DND-41 (cell line): ENCODE measurements around the gene MMP24.

Source experiments
- EZH2 ChIP-seq: IDR thresholded peaks from 3 replicates; pipeline ENCODE4 v1.6.1; 2012; ENCODE audit warnings: borderline replicate concordance, low read depth, mild to moderate bottlenecking, moderate library complexity, low read length, inconsistent platforms; ENCODE audit not compliant: severe bottlenecking
- TF ChIP-seq, protein P1 (sequence below): IDR thresholded peaks from 2 replicates; pipeline ENCODE4 v1.5.1; 2012; ENCODE audit warnings: borderline replicate concordance, low read length, moderate library complexity, mild to moderate bottlenecking; ENCODE audit not compliant: poor library complexity, severe bottlenecking; ENCODE audit errors: extremely low read depth

DNA sequence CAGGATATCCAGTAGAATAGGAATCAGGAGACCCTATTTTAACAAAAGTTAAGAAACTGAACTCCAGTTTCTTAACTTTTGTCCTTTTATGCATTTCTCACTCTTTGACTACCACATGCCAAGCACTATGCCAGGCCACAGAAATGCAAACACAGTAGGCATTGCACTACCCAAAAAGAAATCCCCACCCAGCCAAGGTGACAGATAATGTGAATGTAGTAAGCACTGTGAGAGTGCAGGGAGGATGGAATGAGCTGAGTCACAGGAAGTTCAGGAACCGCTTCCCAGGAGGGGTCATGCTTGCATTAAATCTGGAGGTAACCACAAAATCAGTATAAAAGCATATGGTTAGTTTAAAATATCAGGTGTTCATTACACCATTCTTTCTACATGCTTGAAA, 85.8 kb downstream of the MMP24 start:
- TF ChIP-seq, protein P1, sequence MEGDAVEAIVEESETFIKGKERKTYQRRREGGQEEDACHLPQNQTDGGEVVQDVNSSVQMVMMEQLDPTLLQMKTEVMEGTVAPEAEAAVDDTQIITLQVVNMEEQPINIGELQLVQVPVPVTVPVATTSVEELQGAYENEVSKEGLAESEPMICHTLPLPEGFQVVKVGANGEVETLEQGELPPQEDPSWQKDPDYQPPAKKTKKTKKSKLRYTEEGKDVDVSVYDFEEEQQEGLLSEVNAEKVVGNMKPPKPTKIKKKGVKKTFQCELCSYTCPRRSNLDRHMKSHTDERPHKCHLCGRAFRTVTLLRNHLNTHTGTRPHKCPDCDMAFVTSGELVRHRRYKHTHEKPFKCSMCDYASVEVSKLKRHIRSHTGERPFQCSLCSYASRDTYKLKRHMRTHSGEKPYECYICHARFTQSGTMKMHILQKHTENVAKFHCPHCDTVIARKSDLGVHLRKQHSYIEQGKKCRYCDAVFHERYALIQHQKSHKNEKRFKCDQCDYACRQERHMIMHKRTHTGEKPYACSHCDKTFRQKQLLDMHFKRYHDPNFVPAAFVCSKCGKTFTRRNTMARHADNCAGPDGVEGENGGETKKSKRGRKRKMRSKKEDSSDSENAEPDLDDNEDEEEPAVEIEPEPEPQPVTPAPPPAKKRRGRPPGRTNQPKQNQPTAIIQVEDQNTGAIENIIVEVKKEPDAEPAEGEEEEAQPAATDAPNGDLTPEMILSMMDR = no peak
- TF ChIP-seq EZH2 = no peak
